HG03060 (cell line): ENCODE measurements around the gene MAFG.

Source experiments
- ATAC-seq: cut with Tn5 transposase; IDR thresholded peaks from one replicate; pipeline ENCODE4 v1.9.1; 2021; ENCODE audit warnings: low read depth, moderate number of reproducible peaks; ENCODE audit not compliant: unreplicated experiment

The MAFG gene

DNA sequence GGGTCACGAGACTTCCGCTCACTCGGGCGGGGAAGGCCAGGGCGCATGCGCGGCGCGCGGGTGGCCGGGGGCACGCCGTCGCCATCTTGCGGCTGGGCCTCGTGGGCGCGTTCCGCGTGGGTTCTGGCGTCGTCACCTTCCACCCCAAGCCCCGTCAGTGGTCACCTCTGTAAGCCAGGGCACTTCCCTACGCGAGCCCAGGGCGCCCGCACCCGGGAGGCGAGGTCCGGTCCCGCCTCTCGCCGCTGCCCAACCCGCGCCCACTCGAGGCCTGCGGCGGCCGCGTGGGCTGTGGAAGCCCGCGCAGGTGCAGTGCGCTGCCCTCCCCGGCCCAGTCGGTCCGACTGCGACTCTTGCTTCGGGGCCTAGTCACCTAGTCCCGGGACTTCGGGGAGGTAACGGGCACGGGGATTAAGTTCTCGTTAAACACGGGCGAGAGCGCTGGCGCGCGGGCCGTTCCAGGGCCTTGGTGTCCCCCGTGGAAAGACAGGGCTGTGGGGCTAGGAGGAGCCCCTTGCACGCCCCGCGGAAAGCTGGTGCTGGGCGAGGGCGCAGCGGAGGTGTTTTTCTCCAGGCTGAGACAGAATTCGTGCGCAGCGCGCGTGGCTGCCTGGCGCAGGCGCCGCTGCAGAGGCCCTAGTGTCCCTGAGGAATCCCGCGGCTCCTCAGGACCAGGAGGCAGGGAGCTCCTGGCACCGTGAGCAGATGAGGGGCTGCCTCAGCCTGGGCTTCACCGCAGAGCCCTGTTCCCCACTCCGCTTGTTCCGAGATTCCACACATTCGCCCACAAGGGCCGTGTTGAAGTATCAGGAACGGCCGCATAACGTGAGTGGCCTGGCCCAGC, 55.9 kb downstream of the MAFG start:
- ATAC-seq: no peak

- ATAC-seq: no peak
Measured at GRCh38 chr17:81870981-81871386, 56.6 kb downstream of the MAFG start, which contains the start of gene ARHGDIA. TSS of gene ARHGDIA (minus strand) at chr17:81871337. CDS start at chr17:81869930, 1,407 bp downstream.

DNA sequence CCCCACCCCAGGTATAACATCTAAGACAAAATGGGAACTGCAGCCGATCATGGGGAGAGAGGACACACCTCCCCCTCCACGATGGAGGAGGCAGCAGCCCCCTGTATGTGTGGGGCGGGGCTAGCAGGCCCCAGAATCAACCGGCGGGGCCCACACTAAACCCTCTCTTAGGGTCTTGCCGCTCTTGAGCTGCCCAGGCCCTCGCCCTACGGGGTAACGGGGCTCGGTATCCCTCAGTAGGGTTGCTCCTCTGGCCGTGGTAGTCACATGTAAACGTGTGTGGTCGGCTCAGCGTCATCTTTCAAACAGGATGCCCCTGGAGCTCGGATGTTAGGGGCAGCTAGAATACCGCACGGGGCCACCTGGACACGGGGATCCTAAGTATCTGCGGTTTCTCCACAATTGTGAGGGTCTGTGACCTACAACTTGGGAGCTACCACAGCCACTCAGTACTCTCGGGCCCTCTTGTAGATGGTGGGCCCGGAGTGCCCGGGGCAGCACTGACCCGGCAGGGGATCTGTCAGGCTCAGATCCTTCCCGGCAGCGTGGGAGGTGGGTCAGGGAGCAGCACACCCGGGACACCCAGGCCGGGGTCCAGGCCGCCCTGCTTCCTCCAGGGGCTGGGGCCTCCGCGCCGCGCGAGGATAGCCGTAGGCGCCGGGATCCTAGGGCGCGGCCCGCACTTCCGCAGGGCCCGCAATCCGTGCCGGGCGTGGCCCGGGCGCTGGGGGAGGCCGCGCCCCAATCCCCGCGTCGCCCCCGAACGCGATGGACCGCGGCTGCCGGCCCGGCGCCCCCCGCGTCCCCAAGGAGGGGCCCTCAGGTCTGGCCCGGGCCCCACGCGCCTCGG, 57.2 kb downstream of the MAFG start:
- ATAC-seq: no peak

GRCh38 chr17:81869221-81870130, 58.1 kb downstream of the MAFG start:
- no peak for ATAC-seq

DNA sequence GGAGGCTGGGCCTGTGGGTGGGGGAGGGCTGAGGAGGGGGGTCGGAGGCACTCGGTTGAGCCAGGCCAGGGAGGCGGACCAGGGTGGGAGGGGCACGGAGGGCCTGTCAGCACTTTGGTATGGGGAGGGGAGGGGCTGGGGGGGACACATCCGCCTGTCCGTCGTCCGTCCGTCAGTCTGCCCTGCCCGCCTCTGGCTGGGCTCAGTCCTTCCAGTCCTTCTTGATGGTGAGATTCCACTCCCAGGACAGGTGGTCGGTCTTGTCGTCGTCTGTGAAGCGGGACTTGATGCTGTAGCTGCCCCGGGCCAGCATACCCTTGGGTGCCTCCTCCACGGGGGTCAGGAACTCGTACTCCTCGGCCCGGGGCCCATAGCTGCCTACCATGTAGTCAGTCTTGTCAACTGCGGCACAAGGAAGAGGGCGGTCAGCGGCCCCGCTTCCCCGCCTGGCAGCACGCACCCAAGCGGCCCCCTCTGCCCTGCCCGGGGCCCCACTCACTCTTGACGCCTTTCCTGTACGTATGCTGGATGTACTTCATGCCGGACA, 58.8 kb downstream of the MAFG start:
- no peak for ATAC-seq
